GM12878 (cell line): ENCODE measurements around the gene PQBP1. TPM values are rescaled to one million over a fixed set of nuclear protein-coding genes. Genes with fewer than 3 reads are reported as not detected.

Experiments used
- BACH1 ChIP-seq: fragments of 450-650 bp; IDR thresholded peaks from 2 replicates; pipeline ENCODE4 v1.6.1; 2017; ENCODE audit warnings: mild to moderate bottlenecking, borderline replicate concordance
- BRCA1 ChIP-seq: IDR thresholded peaks from 2 replicates; pipeline ENCODE4 v1.6.1; 2011; ENCODE audit warnings: low read depth, low read length, improper control_type of control experiment
- IKZF2 ChIP-seq, 2 experiments: fragments of 450-650 bp; IDR thresholded peaks; 2 replicates each; pipeline ENCODE4 v1.6.1; 2017; ENCODE audit warnings: mild to moderate bottlenecking in 2 of 2, moderate library complexity in 2 of 2
- IRF4 ChIP-seq: IDR thresholded peaks from 2 replicates; pipeline ENCODE4 v1.6.1; 2011; ENCODE audit warnings: low read depth, low read length
- MEF2A ChIP-seq: IDR thresholded peaks from 2 replicates; pipeline ENCODE4 v1.6.1; 2011; ENCODE audit warnings: low read depth, mild to moderate bottlenecking, low read length, moderate library complexity; ENCODE audit not compliant: insufficient read depth
- PML ChIP-seq: IDR thresholded peaks from 2 replicates; pipeline ENCODE4 v1.6.1; 2012; ENCODE audit warnings: low read length, inconsistent platforms
- RAD51 ChIP-seq: fragments of 450-650 bp; IDR thresholded peaks from 2 replicates; pipeline ENCODE4 v1.6.1; 2016; ENCODE audit warnings: moderate library complexity, mild to moderate bottlenecking, inconsistent platforms
- SUZ12 ChIP-seq: fragments of 200-600 bp; sonication (generic); IDR thresholded peaks from one replicate; pipeline ENCODE4 v1.6.1; 2018; ENCODE audit warnings: antibody characterized with exemption, mild to moderate bottlenecking; ENCODE audit not compliant: unreplicated experiment
- TCF7 ChIP-seq: IDR thresholded peaks from 2 replicates; pipeline ENCODE4 v1.6.1; 2014; ENCODE audit warnings: antibody characterized with exemption, borderline replicate concordance
- YBX1 ChIP-seq: fragments of 450-650 bp; IDR thresholded peaks from 2 replicates; pipeline ENCODE4 v1.6.1; 2016; ENCODE audit warnings: antibody characterized with exemption
- ZNF24 ChIP-seq: fragments of 450-650 bp; IDR thresholded peaks from 2 replicates; pipeline ENCODE4 v1.6.1; 2017; ENCODE audit warnings: antibody characterized with exemption, mild to moderate bottlenecking
- polyA plus RNA-seq, 11 experiments: library from polyadenylated mRNA; depleted of rRNA in 4 of 11; unstranded in 6 of 11; stranded (reverse) in 5 of 11; fragments of >200 nt; fragmentation: Nextera tagmentation in 4 of 11; fragmentation: Illumina TruSeq in 1 of 11; extraction: Ambion mirVana in 4 of 11; extraction: Trizol in 1 of 11; gene quantifications; 1 replicate in 1 of 11; 2 replicates in 10 of 11; pipeline versions ENCODE4 v1.2.1 to v1.2.3, GENCODE V29; 2011 to 2016; ENCODE audit warnings: inconsistent platforms in 2 of 11, missing spikeins in 2 of 11, low read depth in 1 of 11
- total RNA-seq, 4 experiments: library from RNA; depleted of rRNA in 3 of 4; stranded (reverse); fragments of >200 nt in 3 of 4; fragmentation: Illumina TruSeq in 1 of 4; extraction: Trizol in 1 of 4; gene quantifications; 2 replicates each; pipeline versions ENCODE4 v1.2.1 to v1.2.3, GENCODE V29; 2013 to 2021
- TF ChIP-seq, protein P1 (sequence below): IDR thresholded peaks from 2 replicates; pipeline ENCODE4 v1.6.1; 2012; ENCODE audit warnings: mild to moderate bottlenecking, low read depth, low read length
- TF ChIP-seq, protein P2 (sequence below): fragments of 450-650 bp; IDR thresholded peaks from 2 replicates; pipeline ENCODE4 v1.6.1; 2017; ENCODE audit warnings: antibody characterized with exemption, mild to moderate bottlenecking, moderate library complexity
- TF ChIP-seq, protein P3 (sequence below): fragments of 450-650 bp; IDR thresholded peaks from 2 replicates; pipeline ENCODE4 v1.6.1; 2017; ENCODE audit warnings: mild to moderate bottlenecking
- TF ChIP-seq, protein P4 (sequence below): IDR thresholded peaks from 2 replicates; pipeline ENCODE4 v1.6.1; 2012; ENCODE audit warnings: low read length, inconsistent platforms
- TF ChIP-seq, protein P5 (sequence below): fragments of 450-650 bp; formaldehyde crosslinking; IDR thresholded peaks from 2 replicates; pipeline ENCODE4 v1.4.0; 2020; ENCODE audit warnings: mild to moderate bottlenecking, moderate library complexity

PQBP1 gene
- total and polyA plus RNA-seq, 10 of the 15 experiments (the other 5 are each of a cell fraction or from before 2014, with no cell fraction given): 12.5 to 74.8 (median 68.5) TPM

DNA sequence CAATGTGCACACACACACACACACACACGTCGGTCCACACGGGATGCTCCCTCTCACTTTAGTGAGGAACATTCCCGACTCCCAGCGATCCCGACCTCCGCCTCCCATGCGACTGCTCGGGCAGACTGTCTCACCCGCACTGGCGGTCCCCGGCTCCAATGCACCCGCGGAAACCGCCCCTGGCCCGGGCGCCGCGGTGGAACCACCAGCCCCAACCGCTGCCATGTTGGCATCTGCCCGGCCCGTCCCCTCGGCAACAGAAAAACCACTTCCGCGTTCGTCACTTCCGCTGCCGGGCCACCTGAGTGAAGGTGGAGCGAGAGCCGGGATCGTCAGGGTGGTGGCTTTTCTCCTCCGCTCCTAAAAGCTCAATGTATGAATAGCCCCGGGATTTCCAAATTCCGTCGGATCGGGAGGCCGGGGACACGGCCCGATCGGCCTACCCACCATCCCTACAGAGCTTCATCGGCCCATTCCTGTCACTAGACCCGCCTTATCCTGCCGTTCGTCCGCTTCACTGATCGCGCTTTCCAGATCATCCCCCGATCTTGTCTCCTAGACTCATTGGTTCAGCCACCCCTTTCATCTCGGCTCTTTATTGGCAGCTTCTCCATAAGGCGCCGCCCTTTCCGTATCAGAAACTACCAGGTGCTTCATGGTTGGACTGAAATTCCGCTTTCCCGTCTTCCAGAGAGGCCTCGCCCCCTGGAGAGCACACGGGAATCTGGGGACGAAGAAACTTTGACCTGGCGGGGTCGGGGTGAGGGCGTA lies 13.9 kb downstream of the PQBP1 start, which contains the start of gene SLC35A2 (continued):
- TF ChIP-seq, protein P1, sequence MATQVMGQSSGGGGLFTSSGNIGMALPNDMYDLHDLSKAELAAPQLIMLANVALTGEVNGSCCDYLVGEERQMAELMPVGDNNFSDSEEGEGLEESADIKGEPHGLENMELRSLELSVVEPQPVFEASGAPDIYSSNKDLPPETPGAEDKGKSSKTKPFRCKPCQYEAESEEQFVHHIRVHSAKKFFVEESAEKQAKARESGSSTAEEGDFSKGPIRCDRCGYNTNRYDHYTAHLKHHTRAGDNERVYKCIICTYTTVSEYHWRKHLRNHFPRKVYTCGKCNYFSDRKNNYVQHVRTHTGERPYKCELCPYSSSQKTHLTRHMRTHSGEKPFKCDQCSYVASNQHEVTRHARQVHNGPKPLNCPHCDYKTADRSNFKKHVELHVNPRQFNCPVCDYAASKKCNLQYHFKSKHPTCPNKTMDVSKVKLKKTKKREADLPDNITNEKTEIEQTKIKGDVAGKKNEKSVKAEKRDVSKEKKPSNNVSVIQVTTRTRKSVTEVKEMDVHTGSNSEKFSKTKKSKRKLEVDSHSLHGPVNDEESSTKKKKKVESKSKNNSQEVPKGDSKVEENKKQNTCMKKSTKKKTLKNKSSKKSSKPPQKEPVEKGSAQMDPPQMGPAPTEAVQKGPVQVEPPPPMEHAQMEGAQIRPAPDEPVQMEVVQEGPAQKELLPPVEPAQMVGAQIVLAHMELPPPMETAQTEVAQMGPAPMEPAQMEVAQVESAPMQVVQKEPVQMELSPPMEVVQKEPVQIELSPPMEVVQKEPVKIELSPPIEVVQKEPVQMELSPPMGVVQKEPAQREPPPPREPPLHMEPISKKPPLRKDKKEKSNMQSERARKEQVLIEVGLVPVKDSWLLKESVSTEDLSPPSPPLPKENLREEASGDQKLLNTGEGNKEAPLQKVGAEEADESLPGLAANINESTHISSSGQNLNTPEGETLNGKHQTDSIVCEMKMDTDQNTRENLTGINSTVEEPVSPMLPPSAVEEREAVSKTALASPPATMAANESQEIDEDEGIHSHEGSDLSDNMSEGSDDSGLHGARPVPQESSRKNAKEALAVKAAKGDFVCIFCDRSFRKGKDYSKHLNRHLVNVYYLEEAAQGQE: no peak
- TF ChIP-seq IKZF2 (IDR thresholded peaks at IDR 0.05): peak; percentile 46 to 54
- no peak for TF ChIP-seq MEF2A
- TF ChIP-seq, protein P2, sequence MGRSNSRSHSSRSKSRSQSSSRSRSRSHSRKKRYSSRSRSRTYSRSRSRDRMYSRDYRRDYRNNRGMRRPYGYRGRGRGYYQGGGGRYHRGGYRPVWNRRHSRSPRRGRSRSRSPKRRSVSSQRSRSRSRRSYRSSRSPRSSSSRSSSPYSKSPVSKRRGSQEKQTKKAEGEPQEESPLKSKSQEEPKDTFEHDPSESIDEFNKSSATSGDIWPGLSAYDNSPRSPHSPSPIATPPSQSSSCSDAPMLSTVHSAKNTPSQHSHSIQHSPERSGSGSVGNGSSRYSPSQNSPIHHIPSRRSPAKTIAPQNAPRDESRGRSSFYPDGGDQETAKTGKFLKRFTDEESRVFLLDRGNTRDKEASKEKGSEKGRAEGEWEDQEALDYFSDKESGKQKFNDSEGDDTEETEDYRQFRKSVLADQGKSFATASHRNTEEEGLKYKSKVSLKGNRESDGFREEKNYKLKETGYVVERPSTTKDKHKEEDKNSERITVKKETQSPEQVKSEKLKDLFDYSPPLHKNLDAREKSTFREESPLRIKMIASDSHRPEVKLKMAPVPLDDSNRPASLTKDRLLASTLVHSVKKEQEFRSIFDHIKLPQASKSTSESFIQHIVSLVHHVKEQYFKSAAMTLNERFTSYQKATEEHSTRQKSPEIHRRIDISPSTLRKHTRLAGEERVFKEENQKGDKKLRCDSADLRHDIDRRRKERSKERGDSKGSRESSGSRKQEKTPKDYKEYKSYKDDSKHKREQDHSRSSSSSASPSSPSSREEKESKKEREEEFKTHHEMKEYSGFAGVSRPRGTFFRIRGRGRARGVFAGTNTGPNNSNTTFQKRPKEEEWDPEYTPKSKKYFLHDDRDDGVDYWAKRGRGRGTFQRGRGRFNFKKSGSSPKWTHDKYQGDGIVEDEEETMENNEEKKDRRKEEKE: 0 out of 2 replicates have a peak, but pooled peaks have one; percentile 4
- no peak for TF ChIP-seq TCF7
- no peak for TF ChIP-seq YBX1
- TF ChIP-seq, protein P3, sequence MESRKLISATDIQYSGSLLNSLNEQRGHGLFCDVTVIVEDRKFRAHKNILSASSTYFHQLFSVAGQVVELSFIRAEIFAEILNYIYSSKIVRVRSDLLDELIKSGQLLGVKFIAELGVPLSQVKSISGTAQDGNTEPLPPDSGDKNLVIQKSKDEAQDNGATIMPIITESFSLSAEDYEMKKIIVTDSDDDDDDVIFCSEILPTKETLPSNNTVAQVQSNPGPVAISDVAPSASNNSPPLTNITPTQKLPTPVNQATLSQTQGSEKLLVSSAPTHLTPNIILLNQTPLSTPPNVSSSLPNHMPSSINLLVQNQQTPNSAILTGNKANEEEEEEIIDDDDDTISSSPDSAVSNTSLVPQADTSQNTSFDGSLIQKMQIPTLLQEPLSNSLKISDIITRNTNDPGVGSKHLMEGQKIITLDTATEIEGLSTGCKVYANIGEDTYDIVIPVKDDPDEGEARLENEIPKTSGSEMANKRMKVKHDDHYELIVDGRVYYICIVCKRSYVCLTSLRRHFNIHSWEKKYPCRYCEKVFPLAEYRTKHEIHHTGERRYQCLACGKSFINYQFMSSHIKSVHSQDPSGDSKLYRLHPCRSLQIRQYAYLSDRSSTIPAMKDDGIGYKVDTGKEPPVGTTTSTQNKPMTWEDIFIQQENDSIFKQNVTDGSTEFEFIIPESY: no peak
- TF ChIP-seq, protein P4, sequence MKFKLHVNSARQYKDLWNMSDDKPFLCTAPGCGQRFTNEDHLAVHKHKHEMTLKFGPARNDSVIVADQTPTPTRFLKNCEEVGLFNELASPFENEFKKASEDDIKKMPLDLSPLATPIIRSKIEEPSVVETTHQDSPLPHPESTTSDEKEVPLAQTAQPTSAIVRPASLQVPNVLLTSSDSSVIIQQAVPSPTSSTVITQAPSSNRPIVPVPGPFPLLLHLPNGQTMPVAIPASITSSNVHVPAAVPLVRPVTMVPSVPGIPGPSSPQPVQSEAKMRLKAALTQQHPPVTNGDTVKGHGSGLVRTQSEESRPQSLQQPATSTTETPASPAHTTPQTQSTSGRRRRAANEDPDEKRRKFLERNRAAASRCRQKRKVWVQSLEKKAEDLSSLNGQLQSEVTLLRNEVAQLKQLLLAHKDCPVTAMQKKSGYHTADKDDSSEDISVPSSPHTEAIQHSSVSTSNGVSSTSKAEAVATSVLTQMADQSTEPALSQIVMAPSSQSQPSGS: peak; percentile 53; the same call in 1 of the 2 replicates
- TF ChIP-seq BRCA1: no peak
- no peak for TF ChIP-seq SUZ12
- TF ChIP-seq IRF4: no peak
- TF ChIP-seq RAD51: no peak
- TF ChIP-seq, protein P5, sequence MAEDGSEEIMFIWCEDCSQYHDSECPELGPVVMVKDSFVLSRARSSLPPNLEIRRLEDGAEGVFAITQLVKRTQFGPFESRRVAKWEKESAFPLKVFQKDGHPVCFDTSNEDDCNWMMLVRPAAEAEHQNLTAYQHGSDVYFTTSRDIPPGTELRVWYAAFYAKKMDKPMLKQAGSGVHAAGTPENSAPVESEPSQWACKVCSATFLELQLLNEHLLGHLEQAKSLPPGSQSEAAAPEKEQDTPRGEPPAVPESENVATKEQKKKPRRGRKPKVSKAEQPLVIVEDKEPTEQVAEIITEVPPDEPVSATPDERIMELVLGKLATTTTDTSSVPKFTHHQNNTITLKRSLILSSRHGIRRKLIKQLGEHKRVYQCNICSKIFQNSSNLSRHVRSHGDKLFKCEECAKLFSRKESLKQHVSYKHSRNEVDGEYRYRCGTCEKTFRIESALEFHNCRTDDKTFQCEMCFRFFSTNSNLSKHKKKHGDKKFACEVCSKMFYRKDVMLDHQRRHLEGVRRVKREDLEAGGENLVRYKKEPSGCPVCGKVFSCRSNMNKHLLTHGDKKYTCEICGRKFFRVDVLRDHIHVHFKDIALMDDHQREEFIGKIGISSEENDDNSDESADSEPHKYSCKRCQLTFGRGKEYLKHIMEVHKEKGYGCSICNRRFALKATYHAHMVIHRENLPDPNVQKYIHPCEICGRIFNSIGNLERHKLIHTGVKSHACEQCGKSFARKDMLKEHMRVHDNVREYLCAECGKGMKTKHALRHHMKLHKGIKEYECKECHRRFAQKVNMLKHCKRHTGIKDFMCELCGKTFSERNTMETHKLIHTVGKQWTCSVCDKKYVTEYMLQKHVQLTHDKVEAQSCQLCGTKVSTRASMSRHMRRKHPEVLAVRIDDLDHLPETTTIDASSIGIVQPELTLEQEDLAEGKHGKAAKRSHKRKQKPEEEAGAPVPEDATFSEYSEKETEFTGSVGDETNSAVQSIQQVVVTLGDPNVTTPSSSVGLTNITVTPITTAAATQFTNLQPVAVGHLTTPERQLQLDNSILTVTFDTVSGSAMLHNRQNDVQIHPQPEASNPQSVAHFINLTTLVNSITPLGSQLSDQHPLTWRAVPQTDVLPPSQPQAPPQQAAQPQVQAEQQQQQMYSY: 0 out of 2 replicates have a peak, but pooled peaks have one; percentile 56
- peak; percentile 75 for TF ChIP-seq PML
- no peak for TF ChIP-seq ZNF24
- peak; percentile 87 for TF ChIP-seq BACH1
